WTC11 (cell line): ENCODE data around the gene MRPL54.

Experiments used
- CBFB ChIP-seq: sonication (generic); formaldehyde crosslinking; IDR thresholded peaks from 2 replicates; pipeline ENCODE4 v1.8.1; 2022; ENCODE audit warnings: mild to moderate bottlenecking, low read depth, missing genetic modification reagents
- CTCF ChIP-seq: fragments of 200-600 bp; IDR thresholded peaks from 2 replicates; pipeline ENCODE4 v1.8.0; 2022; ENCODE audit warnings: antibody characterized with exemption
- TP53 ChIP-seq: sonication (generic); formaldehyde crosslinking; IDR thresholded peaks from 2 replicates; pipeline ENCODE4 v1.8.1; 2023; ENCODE audit warnings: mild to moderate bottlenecking, missing genetic modification reagents
- ZBTB21 ChIP-seq: sonication (generic); formaldehyde crosslinking; IDR thresholded peaks from 2 replicates; pipeline ENCODE4 v1.8.1; 2023; ENCODE audit warnings: mild to moderate bottlenecking, missing genetic modification reagents, borderline replicate concordance

- no peak for TF ChIP-seq CBFB
- no peak for TF ChIP-seq CTCF
- no peak for TF ChIP-seq ZBTB21
- no peak for TF ChIP-seq TP53 (CRISPR knock-in tag)
Observed at GRCh38 chr19:3725121-3725520, 37.4 kb upstream of the MRPL54 start.
